Measurements from ENCODE around the gene TENM3.

DNA sequence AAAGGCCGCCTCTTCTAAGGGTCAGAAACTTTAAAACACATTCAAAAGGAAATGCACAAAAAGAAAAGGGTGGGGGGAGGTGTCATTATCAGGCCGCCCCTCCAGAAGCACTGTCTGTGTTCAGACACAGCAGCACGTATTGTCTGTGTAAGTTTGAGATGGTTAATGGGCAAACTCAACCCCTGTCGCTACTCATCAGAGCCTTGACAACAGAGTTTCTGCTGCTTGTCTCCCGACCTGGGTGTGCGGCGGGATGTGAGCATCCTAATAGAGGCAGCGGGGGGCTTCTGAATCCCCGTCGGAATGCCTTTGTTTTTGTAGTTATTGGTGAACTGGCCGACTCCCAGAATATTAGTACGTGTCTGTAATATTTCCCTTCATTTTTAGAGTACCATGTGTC lies 515.1 kb downstream of the TENM3 start:
- TF ChIP-seq PBX3 (IDR thresholded peaks at IDR 0.05; ENCODE audit: insufficient replicate concordance, low read depth, low read length): no peak
- no peak for TF ChIP-seq ZNF274 (IDR thresholded peaks at IDR 0.05; ENCODE audit: insufficient read depth, insufficient read length)
- no peak for TF ChIP-seq BRCA1 (IDR thresholded peaks at IDR 0.05; ENCODE audit: low read depth, low read length)
- TF ChIP-seq, protein P1, sequence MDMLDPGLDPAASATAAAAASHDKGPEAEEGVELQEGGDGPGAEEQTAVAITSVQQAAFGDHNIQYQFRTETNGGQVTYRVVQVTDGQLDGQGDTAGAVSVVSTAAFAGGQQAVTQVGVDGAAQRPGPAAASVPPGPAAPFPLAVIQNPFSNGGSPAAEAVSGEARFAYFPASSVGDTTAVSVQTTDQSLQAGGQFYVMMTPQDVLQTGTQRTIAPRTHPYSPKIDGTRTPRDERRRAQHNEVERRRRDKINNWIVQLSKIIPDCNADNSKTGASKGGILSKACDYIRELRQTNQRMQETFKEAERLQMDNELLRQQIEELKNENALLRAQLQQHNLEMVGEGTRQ (IDR thresholded peaks at IDR 0.05; ENCODE audit: borderline replicate concordance, low read depth, low read length): no peak
- TF ChIP-seq TCF3 (IDR thresholded peaks at IDR 0.05; ENCODE audit: borderline replicate concordance, insufficient read depth, low read depth, low read length): no peak
- no peak for TF ChIP-seq JUND (IDR thresholded peaks at IDR 0.05; ENCODE audit: low read depth, low read length)
- TF ChIP-seq IKZF2 (IDR thresholded peaks at IDR 0.05): no peak

Data from GM12878 (cell line).